Gastroesophageal sphincter (tissue), 3 donors: ENCODE results near the gene LHFPL3.

ENCODE experiments used
- EP300 ChIP-seq: sonication (generic); formaldehyde crosslinking; IDR thresholded peaks from one replicate; pipeline ENCODE4 v1.6.1; 2017; ENCODE audit warnings: antibody characterized with exemption, mild to moderate bottlenecking
- POLR2A ChIP-seq, 2 donors: fragments of 450-650 bp; IDR thresholded peaks; one replicate each; pipeline ENCODE4 v1.6.1; 2017; ENCODE audit warnings: antibody characterized with exemption in 2 of 2, mild to moderate bottlenecking in 2 of 2, moderate library complexity in 1 of 2
- POLR2AphosphoS5 ChIP-seq: sonication (generic); formaldehyde crosslinking; IDR thresholded peaks from one replicate; pipeline ENCODE4 v1.6.1; 2017; ENCODE audit warnings: antibody characterized with exemption
- TF ChIP-seq, protein P1 (sequence below), 4 experiments: fragments of 200-600 bp in 2 of 4; fragments of 450-650 bp in 2 of 4; sonication (generic) in 1 of 4; IDR thresholded peaks; one replicate each; pipeline ENCODE4 v1.5.1; 2017 to 2019; ENCODE audit warnings: antibody characterized with exemption in 4 of 4, mild to moderate bottlenecking in 2 of 4, moderate library complexity in 2 of 4

DNA sequence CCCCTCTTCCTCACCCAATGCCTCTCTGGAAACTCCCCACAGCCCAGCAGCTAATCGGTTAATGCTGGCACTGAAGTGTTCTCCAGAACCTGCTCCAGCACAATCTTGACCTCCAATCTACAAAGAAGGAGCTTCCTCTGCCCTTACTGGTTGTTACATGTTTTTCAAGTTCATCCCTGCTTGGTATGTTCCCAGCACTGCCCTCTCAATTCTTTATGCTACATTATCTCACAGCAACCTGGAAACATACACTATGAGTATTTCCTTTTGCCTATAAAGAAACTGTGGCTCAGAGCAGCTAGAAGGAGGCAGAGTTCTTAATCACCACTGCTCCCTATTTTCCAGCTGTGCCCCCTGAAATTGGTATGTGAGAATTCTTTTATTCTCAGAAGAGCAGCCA lies 601.5 kb downstream of the LHFPL3 start:
- TF ChIP-seq, protein P1, sequence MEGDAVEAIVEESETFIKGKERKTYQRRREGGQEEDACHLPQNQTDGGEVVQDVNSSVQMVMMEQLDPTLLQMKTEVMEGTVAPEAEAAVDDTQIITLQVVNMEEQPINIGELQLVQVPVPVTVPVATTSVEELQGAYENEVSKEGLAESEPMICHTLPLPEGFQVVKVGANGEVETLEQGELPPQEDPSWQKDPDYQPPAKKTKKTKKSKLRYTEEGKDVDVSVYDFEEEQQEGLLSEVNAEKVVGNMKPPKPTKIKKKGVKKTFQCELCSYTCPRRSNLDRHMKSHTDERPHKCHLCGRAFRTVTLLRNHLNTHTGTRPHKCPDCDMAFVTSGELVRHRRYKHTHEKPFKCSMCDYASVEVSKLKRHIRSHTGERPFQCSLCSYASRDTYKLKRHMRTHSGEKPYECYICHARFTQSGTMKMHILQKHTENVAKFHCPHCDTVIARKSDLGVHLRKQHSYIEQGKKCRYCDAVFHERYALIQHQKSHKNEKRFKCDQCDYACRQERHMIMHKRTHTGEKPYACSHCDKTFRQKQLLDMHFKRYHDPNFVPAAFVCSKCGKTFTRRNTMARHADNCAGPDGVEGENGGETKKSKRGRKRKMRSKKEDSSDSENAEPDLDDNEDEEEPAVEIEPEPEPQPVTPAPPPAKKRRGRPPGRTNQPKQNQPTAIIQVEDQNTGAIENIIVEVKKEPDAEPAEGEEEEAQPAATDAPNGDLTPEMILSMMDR (IDR thresholded peaks at IDR 0.05), result no peak
- no peak for TF ChIP-seq POLR2A (IDR thresholded peaks at IDR 0.05)
- TF ChIP-seq POLR2AphosphoS5, result no peak
- TF ChIP-seq EP300, result no peak
